HG03432 (cell line): Measurements from ENCODE around the gene IGSF8.
"Not testable (repeated sequence)": the region's sequence is repeated elsewhere in the genome, so short reads cannot be mapped to it uniquely, and the experiment has no call there.

Experiments
- ATAC-seq: cut with Tn5 transposase; IDR thresholded peaks from one replicate; pipeline ENCODE4 v1.9.1; 2021; ENCODE audit warnings: mild to moderate bottlenecking, moderate library complexity; ENCODE audit not compliant: unreplicated experiment

IGSF8 gene

GRCh38 chr1:160127865-160128523, 29.6 kb upstream of the IGSF8 start:
- no peak for ATAC-seq

- no peak for ATAC-seq
Observed at GRCh38 chr1:160127381-160127780, 29.0 kb upstream of the IGSF8 start.

- ATAC-seq, result not testable (repeated sequence)
Observed at GRCh38 chr1:160126342-160126741, 27.9 kb upstream of the IGSF8 start.

- ATAC-seq, result no peak
Observed at GRCh38 chr1:160125746-160126145, 27.3 kb upstream of the IGSF8 start.

GRCh38 chr1:160124705-160125478, 26.5 kb upstream of the IGSF8 start:
- ATAC-seq, result no peak

- no peak for ATAC-seq
Observed at GRCh38 chr1:160123726-160124125, 25.3 kb upstream of the IGSF8 start.

GRCh38 chr1:160122978-160123495, 24.6 kb upstream of the IGSF8 start:
- ATAC-seq, result no peak

- ATAC-seq, result no peak
Observed at GRCh38 chr1:160121388-160121787, 23.0 kb upstream of the IGSF8 start.

- no peak for ATAC-seq
Observed at GRCh38 chr1:160120797-160121196, 22.4 kb upstream of the IGSF8 start.

GRCh38 chr1:160118928-160119327, 20.5 kb upstream of the IGSF8 start:
- no peak for ATAC-seq

- no peak for ATAC-seq
Observed at GRCh38 chr1:160117709-160118183, 19.3 kb upstream of the IGSF8 start.

GRCh38 chr1:160117300-160117699, 18.9 kb upstream of the IGSF8 start:
- no peak for ATAC-seq

- no peak for ATAC-seq
Observed at GRCh38 chr1:160116283-160117147, 18.1 kb upstream of the IGSF8 start.

- ATAC-seq, result no peak
Observed at GRCh38 chr1:160115545-160116282, 17.3 kb upstream of the IGSF8 start, which contains the start of gene ATP1A2. Gene ATP1A2, plus strand, starts transcription at chr1:160115759. Its CDS starts 103 bp downstream, at chr1:160115862.

GRCh38 chr1:160114085-160114484, 15.7 kb upstream of the IGSF8 start:
- no peak for ATAC-seq

- no peak for ATAC-seq
Observed at GRCh38 chr1:160113407-160113806, 15.0 kb upstream of the IGSF8 start.

GRCh38 chr1:160112357-160112756, 13.9 kb upstream of the IGSF8 start:
- no peak for ATAC-seq

GRCh38 chr1:160111462-160111861, 13.0 kb upstream of the IGSF8 start:
- not testable (repeated sequence) for ATAC-seq

- ATAC-seq, result no peak
Observed at GRCh38 chr1:160109686-160110085, 11.3 kb upstream of the IGSF8 start.
